GM18909 (cell line): ENCODE results near the gene CTNNA3.

Source experiments
- ATAC-seq: cut with Tn5 transposase; IDR thresholded peaks from one replicate; pipeline ENCODE4 v1.9.1; 2021; ENCODE audit warnings: mild to moderate bottlenecking; ENCODE audit not compliant: unreplicated experiment, poor library complexity

CTNNA3 gene

DNA sequence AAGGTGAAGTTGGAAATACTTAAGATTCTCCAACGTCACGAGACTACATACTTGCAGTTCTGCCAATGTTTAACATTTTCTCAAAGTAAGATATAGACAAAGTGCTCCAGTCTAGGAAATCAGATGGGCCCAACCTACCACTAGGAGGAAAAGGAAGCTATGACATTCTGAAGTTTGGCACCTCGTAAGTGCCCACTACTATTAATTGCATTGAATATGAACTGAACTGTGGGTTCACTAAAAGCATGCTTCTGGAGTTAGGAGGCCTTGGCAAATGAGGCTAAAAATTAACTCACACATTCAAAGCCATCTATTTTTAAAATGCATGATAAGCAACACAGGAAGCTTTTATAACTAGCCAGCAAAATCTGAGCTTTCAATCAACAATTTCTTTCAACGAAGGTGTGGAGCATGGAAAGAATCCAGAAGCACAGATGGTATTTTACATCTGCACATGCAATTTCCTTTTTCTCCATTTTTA is 620.5 kb downstream of the CTNNA3 start:
- no peak for ATAC-seq

DNA sequence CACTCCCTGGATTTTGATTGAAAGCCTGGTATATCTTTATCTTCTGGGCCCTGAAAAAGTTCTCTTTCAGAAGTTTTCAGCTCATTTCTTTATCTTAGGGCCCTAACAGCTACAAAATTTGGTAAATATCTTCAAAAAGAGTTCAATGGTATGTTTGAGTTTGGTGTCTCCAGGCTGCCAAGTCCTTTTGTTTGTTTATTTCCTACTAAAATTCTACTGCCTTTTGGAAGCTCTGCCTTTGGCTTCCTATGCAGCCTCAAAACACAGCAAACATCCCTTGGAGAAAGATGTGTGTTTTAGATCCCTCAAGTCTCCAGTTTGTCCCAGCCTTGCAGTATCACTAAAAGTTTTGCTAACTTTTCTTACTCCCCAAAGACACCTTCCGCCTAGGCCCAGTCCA is 623.3 kb downstream of the CTNNA3 start:
- ATAC-seq = no peak

DNA sequence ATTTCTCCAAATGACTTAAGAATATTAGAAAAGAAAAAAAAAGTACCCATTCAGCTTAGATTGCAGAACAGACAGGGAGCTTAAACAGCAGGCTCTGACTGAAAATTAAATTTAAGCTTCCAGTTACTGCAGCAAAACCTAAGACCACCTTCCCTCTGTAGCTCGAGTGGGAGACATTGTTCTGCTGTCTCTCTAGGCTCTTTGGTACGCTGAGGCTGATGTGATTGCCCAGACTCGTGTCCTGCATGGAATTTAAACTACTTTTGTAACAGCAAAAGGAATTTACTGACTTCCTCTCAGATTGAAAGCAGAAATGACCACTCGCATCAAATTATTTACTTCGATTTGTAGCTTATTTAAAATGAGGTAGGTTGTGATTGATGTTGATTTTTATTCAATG is 645.6 kb downstream of the CTNNA3 start:
- no peak for ATAC-seq

- ATAC-seq = no peak
Observed at GRCh38 chr10:67049988-67050387, 646.0 kb downstream of the CTNNA3 start.

- ATAC-seq = no peak
Observed at GRCh38 chr10:67046507-67046906, 649.5 kb downstream of the CTNNA3 start.

DNA sequence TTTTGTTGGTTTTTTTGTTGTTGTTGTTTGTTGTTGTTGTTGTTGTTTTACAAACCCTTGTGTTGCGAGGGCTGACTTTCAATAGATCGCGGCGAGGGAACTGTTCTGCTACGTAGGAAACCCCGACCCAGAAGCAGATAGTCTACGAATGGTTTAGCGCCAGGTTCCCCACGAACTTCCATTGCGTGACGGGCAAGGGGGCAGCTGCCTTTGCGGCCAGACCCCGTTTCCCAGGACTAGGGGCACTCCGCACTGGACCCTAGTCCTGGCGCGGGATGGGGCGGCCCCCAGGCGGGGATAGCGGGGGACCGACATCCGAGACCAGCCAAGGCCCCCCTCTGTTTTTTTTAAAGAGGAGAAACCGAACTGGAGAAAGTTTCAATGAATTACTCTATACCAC is 650.6 kb downstream of the CTNNA3 start:
- ATAC-seq = no peak

- no peak for ATAC-seq
Observed at GRCh38 chr10:67043041-67043440, 653.0 kb downstream of the CTNNA3 start.

GRCh38 chr10:67036808-67037207 is 659.2 kb downstream of the CTNNA3 start:
- ATAC-seq = no peak

DNA sequence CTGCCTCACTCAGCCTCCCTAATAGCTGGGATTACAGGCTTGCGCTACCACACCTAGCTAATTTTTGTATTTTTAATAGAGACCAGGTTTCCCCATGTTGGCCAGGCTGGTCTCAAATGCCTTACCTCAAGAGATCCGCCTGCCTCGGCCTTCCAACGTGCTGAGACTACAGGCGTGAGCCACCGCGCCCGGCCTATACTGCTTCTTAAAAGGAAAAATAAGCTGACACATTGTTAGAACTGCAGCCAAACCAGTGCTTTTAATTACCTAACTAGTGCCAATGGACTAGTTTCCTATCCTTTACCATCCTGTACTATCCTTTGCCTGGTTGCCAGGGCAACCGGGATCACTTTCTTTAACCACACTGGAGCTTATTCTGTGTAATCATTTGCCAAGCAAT is 662.1 kb downstream of the CTNNA3 start:
- ATAC-seq = no peak

- ATAC-seq = no peak
Observed at GRCh38 chr10:67022099-67022498, 673.9 kb downstream of the CTNNA3 start.

DNA sequence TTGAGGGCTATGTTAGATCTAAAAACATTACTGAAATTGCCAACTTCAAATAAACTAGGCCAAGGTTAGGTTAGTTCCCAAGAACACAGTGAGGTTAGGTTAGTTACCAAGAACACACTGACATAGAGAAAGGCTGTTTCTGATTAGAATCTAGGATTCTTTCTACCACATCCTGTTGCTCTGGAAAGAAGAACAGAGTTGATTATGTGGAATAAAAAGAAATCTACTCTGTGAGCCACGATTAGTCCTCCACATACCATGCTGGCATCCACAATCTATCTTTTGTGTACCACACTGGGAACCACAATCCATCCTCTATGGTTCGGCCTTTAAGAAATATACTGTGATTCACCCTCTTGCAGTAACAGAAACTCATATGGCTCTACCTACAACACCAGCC is 678.8 kb downstream of the CTNNA3 start:
- no peak for ATAC-seq

GRCh38 chr10:67015225-67015624 is 680.8 kb downstream of the CTNNA3 start:
- ATAC-seq = no peak

GRCh38 chr10:67011981-67012380 is 684.0 kb downstream of the CTNNA3 start:
- ATAC-seq = no peak

DNA sequence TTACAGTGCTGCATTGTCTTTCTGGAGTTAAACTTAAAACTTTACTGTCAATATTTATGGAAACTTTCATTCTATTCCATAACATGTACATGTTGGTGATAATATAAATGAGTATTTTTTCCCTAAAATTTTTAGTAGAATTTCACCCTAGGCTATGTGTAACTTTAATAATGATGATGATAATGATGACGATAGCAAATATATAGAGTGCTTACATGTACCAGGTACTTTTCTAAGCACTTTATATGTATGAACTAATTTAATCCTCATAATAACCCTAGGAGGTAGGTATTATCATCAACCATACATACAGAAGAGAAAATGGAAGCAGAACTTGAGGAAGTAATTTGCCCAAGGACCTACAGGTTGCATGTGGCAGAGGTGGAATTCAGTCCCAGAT is 684.5 kb downstream of the CTNNA3 start:
- no peak for ATAC-seq

- no peak for ATAC-seq
Observed at GRCh38 chr10:67005981-67006380, 690.0 kb downstream of the CTNNA3 start.

- no peak for ATAC-seq
Observed at GRCh38 chr10:67004690-67005089, 691.3 kb downstream of the CTNNA3 start.

- no peak for ATAC-seq
Observed at GRCh38 chr10:66999762-67000545, 696.0 kb downstream of the CTNNA3 start.

GRCh38 chr10:66996996-66997395 is 699.0 kb downstream of the CTNNA3 start:
- no peak for ATAC-seq

GRCh38 chr10:66990143-66990830 is 705.7 kb downstream of the CTNNA3 start:
- no peak for ATAC-seq

DNA sequence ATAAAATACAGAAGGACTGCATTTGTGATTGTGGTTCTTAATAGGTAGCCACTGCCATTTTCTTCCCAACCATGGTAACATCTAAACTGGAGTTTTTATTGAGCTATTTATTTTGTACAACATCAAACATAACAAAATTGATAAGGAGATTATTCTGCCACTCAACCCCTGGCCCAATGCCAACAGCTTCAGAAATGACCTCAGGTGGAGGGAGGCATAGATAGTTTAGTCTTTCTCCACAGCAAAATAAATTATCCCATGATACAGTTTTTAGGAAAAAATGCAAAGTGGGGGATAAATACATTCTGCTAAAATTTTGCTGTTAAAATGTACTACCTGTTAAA is 712.5 kb downstream of the CTNNA3 start:
- ATAC-seq = no peak

DNA sequence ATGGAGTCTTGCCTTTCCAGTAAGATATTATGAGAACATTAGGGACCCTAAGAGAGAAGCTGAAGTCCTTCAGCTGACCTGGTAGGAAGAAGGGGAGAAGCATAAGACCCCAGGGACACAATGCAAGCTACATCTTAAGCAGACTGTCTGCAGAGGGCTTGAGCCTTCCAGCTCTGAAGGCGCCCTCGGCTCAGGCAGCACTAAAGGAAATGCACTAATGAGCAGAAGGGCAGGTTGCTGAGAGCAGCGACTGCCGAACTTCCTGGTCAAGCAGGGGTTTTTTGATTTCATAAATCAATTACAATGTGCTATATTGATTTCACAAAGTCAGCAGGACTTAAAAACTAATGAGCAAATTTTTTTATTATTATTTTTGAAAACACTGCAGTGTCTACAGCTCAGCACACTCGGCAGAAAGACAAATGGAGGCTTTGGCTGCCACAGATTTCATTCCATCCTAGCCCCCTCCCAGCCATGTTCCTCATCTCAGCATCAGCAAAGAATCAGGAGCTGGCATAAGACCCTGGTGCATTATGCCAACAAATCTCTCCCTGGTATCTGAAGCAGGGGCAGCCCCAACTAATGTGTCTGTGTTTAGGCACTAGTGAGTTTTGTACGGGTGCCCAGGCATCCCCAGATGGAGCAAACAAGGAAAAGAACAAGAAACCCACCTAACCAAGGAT is 713.1 kb downstream of the CTNNA3 start:
- no peak for ATAC-seq
